ENCODE results near the gene CACFD1.

CACFD1 gene

GRCh38 chr9:133467101-133467500, 7.3 kb downstream of the CACFD1 start:
- no peak for DNase-seq

GRCh38 chr9:133468374-133468773, 8.6 kb downstream of the CACFD1 start:
- DNase-seq: no peak

- DNase-seq: no peak
These were observed 9.1 kb downstream of the CACFD1 start for GRCh38 chr9:133468777-133469421.

- DNase-seq: no peak
These were observed 10.7 kb downstream of the CACFD1 start for GRCh38 chr9:133470427-133470924.

GRCh38 chr9:133470988-133471387, 11.2 kb downstream of the CACFD1 start:
- DNase-seq: no peak

GRCh38 chr9:133471551-133472276, 11.9 kb downstream of the CACFD1 start:
- no peak for DNase-seq

GRCh38 chr9:133472277-133472645, 12.5 kb downstream of the CACFD1 start:
- no peak for DNase-seq

GRCh38 chr9:133472753-133473378, 13.1 kb downstream of the CACFD1 start:
- no peak for DNase-seq

- DNase-seq: no peak
These were observed 14.0 kb downstream of the CACFD1 start for GRCh38 chr9:133473743-133474142.

GRCh38 chr9:133474215-133474614, 14.4 kb downstream of the CACFD1 start:
- DNase-seq: no peak

GRCh38 chr9:133474853-133475252, 15.1 kb downstream of the CACFD1 start:
- DNase-seq: no peak

GRCh38 chr9:133475292-133476012, 15.7 kb downstream of the CACFD1 start:
- DNase-seq: no peak

GRCh38 chr9:133476036-133476931, 16.5 kb downstream of the CACFD1 start:
- no peak for DNase-seq

- no peak for DNase-seq
These were observed 17.2 kb downstream of the CACFD1 start for GRCh38 chr9:133476941-133477340.

GRCh38 chr9:133477461-133477860, 17.7 kb downstream of the CACFD1 start:
- DNase-seq: no peak

GRCh38 chr9:133477992-133478850, 18.4 kb downstream of the CACFD1 start:
- DNase-seq: no peak

GRCh38 chr9:133478851-133479711, 19.3 kb downstream of the CACFD1 start, which contains the start of gene SLC2A6:
Gene SLC2A6, minus strand, starts transcription at chr9:133479099. Its CDS starts 40 bp downstream, at chr9:133479059.
- DNase-seq: peak; percentile 37 to 81 (median 70)

GRCh38 chr9:133483611-133484010, 23.8 kb downstream of the CACFD1 start:
- no peak for DNase-seq

GRCh38 chr9:133484671-133485437, 25.1 kb downstream of the CACFD1 start:
- DNase-seq: no peak

All from stimulated activated naive CD4-positive, alpha-beta T cell (primary cell).